Measurements from ENCODE around the gene ASB8.
"Not testable (repeated sequence)": the region's sequence is repeated elsewhere in the genome, so short reads cannot be mapped to it uniquely, and the experiment has no call there.

Gene ASB8

DNA sequence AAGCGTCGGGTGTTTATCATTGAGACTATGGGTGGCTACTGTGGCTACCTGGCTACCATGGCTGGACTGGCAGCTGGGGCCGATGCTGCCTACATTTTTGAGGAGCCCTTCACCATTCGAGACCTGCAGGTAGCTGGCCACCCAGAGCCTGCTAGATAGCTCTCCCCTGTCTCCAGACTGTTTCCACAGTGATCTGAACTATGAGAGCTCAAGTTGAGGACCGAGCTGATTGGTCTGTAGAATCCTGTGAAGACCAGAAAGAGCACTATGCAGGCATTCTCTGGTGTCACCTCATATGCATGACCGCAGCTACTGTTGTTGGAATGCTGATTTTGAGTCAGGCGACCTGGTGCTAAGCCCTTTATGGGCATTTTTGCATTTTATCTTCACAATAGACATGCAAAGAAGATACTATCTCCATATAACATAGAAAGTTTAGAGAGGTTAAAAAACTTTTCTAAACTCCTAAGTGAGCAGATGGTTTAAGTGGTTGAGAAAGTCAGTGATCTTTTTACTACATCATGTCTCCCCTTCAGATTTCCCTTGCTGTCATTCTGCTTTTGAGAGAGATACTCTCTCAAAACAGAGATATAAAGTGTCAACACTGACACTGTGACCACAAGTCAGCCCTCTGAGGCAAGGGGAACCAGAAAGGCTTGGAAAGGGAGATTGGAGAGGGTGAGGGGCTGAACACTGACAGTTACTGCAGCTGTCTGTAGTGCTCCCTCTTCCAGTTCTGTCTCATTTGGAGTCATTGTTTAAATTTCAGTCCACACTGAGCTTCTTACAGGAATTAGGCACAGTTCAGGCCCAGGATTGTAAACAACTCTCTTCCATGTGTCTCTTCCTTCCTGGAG is 14.3 kb downstream of the ASB8 start:
- DNase-seq (ENCODE audit: low spot score), result no peak

DNA sequence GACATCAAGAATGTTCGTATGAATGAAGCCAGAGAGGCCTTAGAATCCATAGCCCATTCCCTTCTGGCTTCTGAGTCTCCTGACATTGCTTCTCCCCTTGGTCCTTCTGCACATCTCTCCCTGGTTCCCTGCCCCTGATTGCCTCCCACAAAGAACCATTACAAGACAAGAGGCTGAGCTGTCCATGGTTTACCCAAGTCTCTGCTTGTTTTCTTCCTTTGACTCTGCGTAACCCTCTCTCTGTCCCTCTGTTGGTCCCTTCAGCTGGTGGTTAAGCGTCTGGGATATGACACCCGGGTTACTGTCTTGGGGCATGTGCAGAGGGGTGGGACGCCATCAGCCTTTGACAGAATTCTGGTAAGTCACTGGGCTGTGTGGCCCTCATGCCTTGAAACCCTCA is 22.3 kb downstream of the ASB8 start:
- DNase-seq (ENCODE audit: low spot score), result no peak

DNA sequence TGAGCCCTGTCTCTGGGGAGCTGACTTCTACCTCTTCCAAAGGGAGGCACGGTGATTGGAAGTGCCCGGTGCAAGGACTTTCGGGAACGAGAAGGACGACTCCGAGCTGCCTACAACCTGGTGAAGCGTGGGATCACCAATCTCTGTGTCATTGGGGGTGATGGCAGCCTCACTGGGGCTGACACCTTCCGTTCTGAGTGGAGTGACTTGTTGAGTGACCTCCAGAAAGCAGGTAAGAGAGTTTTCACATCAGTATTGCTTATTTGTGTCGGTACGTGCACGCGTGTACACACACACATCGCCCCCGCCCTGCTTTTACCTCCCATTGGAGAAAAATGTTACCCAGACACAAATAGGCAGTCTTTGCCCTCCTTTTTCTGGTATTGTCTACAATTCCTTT is 24.5 kb downstream of the ASB8 start:
- DNase-seq (ENCODE audit: low spot score), result no peak

DNA sequence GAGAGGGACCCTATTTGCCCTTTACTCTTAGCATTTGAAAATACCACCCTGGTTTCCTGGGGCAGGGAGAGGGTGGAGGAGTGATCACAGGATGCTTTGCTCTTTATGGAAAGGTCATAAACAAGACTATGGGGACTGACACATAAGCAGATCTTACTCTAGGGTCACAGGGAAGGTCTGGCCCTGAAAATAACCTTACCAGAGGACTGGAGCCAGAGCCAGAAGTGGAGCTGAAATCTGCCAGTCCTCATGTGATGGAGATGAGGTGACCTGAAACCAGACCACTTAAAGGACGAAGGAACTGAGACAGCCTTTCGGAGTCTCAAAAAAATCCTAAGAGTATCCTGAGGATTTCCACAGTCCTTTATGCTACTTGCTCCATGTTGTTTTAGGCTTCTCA is 25.8 kb downstream of the ASB8 start:
- DNase-seq (ENCODE audit: low spot score), result no peak

DNA sequence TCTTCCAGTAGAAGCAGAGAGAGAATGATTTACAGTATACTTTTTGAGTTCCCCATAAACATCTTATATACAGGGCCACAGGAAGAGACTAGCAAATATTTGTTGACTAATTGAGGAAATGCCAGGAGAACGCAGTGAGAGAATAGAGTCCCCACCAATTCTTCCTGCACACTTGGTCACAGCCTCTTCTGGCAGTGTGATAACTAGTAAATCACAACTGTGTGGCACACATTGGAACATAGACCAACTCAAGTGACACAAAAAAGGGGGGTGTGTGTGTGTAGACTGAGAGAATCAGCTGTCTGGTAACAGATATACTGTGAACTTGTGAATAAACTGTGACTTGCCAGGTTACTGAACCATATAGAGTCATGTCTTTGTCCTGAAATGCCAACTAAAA is 27.9 kb downstream of the ASB8 start:
- DNase-seq (ENCODE audit: low spot score), result no peak

DNA sequence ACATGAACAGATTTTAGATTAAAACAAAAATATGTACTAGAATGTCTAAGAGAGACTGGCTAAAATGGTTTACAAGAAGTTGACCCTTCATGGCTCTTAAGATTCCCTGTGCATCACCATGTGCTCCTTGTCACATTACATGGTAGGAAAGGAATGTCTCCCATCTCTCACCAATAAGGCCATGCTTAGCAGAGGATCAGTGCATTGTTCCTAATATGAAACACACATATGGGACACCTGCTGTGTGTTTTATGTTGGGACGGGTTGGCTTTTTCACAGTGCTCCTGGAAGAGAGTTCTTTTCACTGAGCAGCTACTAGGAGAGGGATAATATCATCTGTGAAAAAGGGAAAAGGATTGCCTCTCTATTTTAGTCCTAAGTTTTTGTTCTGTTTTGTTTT is 28.5 kb downstream of the ASB8 start:
- DNase-seq (ENCODE audit: low spot score), result no peak

DNA sequence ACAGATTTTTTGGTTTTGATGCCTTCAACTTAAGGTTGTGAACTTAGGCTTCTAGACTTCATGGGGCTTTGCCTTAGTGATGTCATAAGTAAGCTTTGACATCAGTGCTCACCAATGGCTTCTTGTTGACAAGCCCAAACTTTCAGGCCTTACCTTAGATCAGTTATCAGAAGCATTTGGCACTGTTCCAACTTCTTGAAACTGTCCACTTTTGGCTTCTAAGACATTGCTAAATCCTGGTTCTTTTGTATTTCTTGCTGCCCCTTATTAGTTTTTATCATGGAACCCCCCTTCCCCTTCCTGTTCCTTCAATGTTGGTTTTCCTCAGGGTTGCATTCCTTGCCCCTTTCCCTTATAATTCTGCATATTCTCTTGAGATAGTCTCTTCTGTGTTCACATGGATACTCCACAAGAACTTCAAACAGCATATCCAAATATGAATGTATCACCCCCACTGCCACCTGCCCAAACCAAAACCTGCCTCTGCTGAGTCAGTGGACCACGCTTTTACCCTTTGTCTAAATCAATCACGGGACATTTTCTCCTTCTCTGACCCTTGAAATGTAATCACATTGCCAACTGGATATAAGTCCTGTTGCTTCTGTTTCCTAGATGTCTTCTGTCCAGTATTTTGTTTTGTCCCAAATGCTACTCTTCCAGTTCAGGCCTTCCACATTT is 30.2 kb downstream of the ASB8 start:
- DNase-seq (ENCODE audit: low spot score), result no peak

DNA sequence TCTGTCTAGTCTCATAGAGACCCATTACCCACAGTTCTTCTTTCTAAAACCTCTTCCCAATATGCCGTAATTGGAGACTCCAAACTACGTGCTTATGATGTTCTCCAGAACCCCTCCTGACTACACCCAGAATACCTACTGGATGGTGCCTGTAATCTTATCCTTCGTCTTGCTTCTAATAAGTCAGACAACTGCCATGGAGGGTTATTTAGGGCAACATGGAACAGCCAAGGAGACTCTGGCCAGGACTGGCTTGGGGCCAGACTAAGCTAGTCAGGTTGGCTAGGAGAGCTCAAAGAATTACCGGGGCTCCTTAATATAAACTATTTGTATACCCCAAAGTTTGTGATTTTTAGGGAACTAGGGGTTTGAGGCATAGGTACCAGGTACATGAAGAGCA is 31.3 kb downstream of the ASB8 start:
- DNase-seq (ENCODE audit: low spot score), result no peak

DNA sequence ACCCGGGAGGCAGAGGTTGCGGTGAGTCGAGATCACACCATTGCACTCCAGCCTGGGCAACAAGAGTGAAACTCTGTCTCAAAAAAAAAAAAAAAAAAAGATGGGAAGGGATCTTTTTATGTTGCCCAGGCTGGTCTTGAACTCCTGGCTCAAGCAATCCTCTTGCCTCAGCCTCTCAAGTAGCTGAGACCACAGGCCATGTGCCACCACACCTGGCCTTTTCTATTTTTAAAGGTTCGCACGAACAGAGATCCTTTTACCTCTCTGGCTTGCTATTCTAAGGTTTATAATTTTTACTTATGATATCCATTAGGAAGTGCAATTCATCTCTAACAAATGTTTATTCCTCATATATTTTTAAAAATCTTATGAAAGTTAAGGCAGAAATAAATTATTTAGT is 31.8 kb downstream of the ASB8 start:
- not testable (repeated sequence) for DNase-seq (ENCODE audit: low spot score)

DNA sequence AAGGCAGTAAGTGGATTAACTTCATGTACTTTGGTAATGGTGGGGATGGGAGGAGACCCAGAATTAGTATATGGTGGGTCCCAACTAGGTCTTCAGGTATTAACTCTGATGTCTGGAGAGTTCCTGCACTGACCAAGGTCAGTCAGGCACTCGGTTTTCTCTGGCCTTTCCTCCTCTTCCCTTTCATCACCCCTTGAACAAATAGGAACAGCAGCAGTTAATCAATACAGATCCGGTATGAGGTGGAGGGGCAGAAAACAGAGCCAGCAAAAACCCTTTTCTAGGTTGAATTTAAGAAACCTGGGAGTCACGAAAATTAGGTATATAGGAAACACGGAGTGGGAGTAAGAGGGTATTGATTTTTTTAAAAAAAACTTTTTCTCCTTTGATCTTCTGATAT is 34.1 kb downstream of the ASB8 start:
- DNase-seq (ENCODE audit: low spot score), result no peak

DNA sequence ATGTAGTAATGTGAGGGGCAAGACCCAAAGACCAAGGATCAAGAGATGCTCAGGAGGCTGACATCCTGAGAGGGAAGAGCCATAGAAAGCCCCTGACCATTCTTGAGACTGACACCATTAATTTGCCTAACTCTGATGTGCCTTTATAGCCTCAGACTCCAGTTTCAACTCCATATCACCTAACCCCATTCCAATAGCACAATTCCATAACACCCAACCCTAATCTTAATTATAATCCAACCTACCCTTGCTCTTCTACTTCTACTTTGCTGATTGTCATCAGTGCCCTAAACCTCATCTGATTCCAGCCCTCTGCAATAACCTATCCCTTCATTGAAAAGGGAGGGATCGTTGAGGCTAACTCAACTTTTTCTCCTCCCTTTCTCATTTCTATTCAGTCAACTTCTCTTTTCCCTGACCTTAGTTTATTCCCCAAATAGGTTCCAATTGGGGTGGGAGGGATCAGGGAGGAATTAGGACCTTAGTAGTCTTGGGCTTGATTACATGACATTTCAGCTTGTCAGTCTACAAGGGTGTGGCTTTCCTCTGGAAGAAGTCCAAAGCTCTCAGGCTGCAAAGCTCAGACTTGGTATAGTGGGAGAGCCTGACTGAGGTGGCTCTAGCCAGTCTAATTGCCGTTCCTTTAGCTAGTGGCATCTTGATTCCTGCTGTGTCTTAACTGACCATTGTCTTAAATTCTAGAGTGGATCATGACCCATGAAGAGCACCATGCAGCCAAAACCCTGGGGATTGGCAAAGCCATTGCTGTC is 35.1 kb downstream of the ASB8 start:
- DNase-seq (ENCODE audit: low spot score), result no peak

DNA sequence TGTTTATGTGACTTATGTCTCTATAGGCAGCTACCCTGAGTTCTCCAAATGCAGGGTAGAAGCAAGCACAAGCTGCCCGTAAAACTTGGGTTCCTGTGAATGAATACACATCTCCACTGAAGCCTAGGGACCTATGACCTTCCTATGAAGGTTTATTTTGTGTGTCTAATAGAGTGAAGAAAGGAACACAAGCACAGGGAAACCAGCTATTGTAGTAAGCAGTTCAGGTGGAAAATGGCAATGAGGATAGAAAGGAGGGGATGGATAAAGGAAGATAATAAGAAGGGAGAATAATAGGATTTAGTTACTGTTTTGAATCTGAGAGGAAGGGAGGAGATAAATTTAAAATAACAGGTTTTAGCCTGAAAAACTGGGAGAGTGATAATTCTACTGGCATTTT is 35.8 kb downstream of the ASB8 start:
- no peak for DNase-seq (ENCODE audit: low spot score)

DNA sequence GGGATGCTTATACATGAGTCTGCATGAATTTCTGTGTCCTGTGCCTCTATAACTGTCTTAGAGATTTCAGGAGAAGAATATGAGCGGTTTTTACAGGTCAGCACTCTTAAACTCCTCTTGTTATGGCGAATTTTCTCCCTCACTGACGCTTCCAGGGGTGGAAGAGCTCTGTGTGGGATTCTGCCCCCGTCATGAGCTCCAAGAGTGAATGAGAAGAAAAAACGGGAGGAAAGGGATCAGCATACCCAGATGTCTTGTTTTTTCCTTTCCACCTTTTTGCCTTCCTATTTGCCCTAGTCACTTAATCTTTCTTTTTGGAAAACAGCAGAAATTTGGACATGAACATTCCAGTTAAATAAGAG is 37.5 kb downstream of the ASB8 start:
- peak; percentile 39 for DNase-seq (ENCODE audit: low spot score)

DNA sequence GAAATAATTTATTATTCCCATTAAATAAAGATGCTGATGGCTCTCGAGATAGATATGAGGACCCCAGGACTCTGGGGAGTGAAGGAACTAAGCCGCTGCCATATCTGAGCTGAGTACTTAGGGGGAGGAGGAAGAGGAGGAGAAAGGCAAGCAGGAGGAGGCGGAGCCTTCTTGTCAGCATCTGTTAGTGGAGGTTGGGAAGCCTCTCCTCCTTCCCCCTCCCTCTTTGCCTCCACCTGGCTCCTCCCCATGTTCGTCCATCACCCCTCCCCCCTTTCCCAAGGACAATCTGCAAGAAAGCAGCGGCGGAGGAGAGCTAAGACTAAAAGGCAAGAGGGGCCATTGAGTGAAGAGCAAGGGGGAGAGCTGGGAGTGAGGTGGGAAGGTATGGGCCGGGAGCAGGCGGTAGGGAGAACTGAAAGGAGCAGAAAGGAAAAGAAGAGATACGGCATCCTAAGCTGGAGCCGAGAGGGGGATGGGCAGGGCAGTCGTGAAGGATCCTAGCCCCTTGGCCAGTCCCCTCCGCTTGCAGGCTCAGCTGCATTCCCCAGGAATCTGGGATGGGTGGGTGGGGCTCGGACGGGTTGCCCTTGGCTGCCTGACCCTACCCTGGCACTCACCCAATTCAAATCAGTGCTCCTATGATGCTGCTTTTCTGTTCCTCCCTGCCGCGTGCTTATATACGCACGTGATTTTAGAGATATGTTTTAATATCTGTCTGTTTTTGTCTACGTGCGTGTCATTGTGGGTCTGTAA is 38.1 kb downstream of the ASB8 start, which contains the start of gene PFKM:
TSS of gene PFKM (plus strand) at position 287 of the 756 bp plus-strand sequence. CDS start 3,411 bp downstream, outside the sequence.
- peak; percentile 96 for DNase-seq (ENCODE audit: low spot score)

DNA sequence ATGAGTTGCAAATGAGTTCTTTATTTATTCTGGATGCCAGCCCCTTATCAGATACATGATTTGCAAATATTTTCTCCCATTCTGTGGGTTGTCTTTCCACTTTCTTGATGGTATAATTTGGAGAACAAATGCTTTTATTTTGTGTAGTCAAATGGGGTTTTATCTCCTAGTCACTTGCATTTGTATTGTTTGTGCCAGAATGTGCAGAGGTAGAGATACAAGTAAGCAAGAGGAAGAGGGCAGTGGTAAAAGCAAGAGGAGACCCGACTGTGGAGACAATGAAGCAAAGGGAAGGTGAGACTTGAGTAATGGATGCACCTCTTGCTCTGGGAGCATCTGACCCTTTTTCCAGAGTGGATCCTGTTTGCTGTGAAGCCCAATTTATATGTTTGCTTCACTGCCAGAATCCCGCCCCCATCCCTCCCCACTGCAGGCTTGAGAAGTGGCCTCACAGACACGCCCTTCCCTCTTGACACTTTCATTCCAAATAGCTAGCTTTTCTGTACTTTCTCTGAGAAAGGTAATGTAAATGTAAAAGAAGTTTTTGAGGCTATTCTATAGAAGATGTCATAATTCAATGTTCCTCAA is 38.9 kb downstream of the ASB8 start:
- DNase-seq (ENCODE audit: low spot score), result no peak

DNA sequence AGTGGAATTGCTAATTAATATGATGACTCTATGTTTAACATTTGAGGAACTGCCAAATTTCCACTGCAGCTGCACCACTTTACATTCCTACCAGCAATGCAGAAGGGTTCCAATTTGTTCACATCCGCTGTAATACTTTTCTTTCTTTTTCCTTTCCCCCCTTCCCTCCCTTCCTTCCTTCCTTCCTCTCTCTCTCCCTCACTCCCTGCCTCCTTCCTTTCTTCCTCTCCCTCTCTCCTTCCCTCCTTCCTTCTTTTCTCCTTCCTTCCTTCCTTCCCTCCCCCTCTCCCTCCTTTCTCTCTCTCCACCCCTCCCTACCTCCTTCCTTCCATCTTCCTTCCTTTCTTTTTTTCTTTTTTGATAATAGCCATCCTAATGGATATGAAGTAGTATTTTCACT is 41.4 kb downstream of the ASB8 start:
- no peak for DNase-seq (ENCODE audit: low spot score)

DNA sequence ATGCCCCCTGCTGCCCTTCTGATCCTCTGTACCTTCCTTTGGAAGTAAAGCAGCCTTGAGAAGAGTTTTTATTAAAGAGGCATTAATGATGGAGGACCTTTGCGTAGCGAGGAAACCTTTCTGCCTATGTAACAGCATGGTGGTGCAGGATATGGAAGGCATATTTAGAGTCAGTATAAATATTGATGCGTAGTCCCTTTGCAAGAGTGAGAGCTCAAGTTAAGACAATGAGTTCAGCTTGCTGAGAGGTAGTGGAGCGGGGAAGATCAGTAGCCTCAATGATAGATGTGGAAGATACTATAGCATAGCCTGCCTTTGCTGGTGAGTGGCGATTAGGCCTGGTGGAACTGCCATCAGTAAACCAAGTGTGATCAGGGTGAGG is 46.0 kb downstream of the ASB8 start:
- DNase-seq (ENCODE audit: low spot score), result not testable (repeated sequence)

DNA sequence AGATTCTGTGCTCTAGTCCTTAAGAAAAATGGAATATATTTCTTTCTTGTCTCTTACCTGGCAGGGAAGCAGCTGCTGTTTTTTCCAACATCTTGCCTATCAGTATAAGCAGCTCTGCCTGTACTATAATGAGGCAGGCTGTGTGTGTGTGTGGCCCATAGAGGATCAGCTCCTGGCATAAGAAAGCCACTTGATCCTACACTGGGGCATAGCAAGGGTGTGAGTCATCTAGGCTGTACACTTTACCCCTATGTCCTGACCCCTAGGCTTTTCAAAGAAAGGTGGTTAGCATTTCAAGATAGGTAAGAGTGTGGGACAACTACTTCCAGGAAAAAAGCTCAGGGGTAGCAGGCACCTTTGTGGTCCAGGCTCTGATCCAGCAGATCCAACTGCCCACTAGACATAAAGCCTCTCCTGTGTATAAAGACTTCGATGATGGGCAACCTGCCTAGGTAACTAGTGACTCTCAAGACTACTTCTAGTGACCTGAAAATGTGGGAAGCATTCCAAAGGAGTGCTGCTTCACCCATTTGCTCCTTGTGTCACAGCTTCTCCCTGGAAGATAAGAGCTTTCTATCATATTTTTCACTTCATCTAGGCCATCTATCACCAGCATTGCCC is 46.5 kb downstream of the ASB8 start:
- no peak for DNase-seq (ENCODE audit: low spot score)

DNA sequence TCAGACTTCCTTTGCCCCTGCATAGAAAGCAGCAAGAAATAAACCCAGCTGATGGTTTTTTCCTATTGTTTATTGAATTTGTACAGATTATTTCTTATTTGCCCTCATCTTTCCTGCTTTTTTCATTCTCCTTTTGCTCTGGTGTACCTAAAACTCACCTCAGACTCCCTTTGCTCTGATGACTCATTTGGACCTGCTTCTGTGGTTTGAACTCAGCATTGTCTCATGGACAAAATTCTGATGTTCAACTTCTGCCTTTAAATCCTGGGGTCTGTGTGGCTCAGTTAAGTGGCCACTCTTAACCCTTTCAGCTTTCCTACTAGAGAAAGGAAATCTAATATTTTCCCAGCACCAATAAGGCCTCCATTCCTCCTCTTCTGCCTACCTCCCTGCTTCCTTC is 47.9 kb downstream of the ASB8 start:
- DNase-seq (ENCODE audit: low spot score), result no peak

DNA sequence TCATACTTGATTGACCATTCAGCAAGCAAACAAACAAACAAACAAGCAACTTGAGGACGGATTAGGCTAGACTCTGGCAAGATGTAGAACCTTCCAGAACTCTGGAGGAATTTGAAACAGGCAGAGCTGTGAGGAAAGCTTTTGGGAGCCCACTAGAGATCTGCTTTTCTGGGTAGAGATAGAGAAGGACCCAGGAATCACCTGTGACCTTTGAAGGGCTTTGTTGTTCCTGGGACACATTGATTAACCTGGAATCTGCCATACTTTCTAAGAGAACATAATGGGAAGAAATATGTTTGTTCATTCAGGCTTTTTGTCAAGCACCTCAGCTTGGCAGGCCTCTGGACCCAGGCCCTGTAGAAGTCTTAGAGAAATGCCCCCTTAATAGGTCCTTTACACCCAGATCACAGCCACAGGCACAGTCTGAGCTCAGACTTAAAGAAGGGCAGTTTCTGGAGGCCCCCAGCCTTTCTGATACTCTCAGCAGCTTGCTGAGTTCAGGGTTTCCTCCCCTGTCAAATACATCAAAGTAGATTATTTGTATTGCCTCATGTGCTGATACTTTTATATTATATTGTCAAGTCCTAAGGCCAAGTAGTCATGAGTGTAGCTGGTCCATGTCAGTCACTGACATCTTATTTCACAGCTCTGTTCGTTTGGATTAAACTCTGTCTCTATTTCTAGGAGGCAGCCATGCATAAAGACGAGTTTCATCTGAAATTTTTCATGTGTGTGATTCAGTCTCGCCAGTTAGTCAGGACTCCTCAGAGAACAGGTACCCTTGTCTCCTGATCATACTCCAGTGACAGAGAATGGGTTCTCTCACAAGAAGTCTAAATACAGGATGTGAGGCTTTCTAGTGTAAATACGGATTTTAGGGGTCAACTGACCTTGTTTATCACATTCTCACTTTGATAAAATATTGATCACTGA is 50.4 kb downstream of the ASB8 start:
- no peak for DNase-seq (ENCODE audit: low spot score)
